ENCODE data around the gene S100A16.
"Not testable (repeated sequence)": the region's sequence is repeated elsewhere in the genome, so short reads cannot be mapped to it uniquely, and the experiment has no call there.

S100A16 gene

DNA sequence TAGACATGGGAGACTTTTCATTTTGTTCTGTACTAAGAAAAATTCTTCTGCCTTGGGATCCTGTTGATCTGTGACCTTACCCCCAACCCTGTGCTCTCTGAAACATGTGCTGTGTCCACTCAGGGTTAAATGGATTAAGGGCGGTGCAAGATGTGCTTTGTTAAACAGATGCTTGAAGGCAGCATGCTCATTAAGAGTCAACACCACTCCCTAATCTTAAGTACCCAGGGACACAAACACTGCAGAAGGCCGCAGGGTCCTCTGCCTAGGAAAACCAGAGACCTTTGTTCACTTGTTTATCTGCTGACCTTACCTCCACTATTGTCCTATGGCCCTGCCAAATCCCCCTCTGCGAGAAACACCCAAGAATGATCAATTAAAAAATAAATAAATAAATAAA is 29.4 kb downstream of the S100A16 start:
- not testable (repeated sequence) for DNase-seq

GRCh38 chr1:153582836-153583235 is 30.1 kb downstream of the S100A16 start:
- DNase-seq, result not testable (repeated sequence)

- DNase-seq, result no peak
Measured at GRCh38 chr1:153578936-153579335, 34.0 kb downstream of the S100A16 start.

- no peak for DNase-seq
Measured at GRCh38 chr1:153578490-153578889, 34.4 kb downstream of the S100A16 start.

- no peak for DNase-seq
Measured at GRCh38 chr1:153577624-153578051, 35.3 kb downstream of the S100A16 start.

- DNase-seq, result no peak
Measured at GRCh38 chr1:153577138-153577537, 35.8 kb downstream of the S100A16 start.

DNA sequence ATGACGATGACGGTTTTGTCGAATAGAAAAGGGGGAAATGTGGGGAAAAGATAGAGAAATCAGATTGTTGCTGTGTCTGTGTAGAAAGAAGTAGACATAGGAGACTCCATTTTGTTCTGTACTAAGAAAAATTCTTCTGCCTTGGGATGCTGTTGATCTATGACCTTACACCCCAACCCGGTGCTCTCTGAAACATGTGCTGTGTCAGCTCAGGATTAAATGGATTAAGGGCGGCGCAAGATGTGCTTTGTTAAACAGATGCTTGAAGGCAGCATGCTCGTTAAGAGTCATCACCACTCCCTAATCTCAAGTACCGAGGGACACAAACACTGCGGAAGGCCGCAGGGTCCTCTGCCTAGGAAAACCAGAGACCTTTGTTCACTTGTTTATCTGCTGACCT is 37.4 kb downstream of the S100A16 start:
- not testable (repeated sequence) for DNase-seq

DNA sequence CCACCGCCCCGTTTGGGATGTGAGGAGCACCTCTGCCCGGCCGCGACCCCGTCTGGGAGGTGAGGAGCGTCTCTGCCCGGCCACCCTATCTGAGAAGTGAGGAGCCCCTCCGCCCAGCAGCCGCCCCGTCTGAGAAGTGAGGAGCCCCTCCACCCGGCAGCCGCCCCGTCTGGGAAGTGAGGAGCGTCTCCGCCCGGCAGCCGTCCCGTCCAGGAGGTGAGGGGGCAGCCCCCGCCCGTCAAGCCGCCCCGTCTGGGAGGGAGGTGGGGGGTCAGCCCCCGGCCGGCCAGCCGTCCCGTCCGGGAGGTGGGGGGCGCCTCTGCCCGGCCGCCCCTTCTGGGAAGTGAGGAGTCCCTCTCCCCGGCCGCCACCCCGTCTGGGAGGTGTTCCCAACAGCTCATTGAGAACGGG is 37.9 kb downstream of the S100A16 start:
- DNase-seq, result not testable (repeated sequence)

DNA sequence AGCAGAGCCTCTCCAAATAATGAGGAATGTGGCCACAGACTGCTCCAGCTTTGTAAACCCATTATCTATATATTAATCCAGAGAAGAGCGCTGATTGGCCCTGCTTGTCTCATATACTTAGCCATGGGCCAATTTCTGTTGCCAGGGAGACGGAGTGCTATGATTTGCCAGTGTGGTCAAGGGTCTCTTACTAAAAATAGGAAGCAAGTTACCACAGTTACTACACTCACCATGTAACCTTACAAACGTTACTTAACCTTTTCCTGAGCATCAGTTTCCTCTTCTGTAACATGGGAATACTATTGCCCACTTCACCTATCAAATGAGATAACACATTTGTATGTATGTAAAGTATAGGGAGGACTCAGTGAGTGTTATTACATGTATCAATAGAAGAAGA is 39.6 kb downstream of the S100A16 start:
- no peak for DNase-seq

- peak; percentile 43 to 52 for DNase-seq
Measured at GRCh38 chr1:153572569-153573015, 40.3 kb downstream of the S100A16 start.

DNA sequence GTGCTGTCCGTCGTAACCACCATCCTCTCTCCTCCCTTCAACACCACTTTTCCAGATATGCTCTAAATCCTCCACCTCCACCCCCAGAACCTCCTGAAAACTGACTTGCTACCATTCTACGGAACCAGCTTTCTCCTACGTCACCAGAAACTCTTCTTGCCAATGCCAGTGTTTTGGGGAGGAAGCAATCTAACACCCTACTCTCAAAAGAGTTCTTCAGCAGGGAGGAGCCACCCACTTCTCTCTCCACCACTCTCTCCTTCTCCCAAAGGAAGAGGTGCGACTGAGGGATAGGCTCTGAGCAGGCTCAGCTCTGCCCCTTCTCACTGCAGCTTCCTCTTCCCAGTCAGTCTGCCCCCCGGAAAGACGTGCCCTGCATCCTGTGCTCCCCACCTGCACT is 41.2 kb downstream of the S100A16 start:
- DNase-seq, result no peak

DNA sequence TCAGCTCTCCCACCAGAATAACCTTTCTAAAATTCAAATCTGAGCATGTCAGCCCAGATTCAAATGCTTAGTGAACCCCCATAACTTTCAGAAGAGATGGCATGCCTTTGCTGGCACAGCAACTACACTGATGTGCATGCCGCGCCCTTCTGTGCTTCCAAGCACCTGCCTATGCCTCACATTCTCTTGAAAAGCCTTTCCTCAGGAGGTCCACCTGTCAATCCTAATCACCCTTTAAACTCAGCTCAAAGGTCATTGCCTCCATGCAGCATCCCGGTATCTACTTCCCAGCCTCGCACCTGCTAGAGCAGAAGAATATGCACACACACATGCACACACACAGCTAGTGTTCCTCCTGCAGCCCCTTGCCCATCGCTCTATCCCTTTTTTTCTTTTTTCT is 42.1 kb downstream of the S100A16 start:
- DNase-seq, result no peak

DNA sequence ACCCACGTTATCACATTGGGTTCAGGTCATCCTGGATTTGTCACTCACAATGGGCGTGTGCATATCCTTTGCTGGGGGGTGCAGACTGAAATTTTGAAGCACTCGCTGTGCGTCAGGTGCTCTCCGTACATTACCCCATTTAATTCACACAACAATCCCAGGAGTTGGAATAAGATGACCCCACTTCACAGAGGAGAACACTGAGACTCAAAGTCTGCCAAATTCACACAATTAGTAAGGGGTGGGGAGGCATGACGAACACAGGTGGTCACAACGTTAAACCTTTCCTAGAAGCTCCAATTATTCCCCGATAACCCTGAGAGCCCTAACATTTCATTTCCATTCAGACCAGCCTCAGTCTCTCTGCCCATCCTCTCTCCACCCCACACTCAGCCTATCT is 43.5 kb downstream of the S100A16 start:
- DNase-seq, result no peak

GRCh38 chr1:153568367-153569099 is 44.4 kb downstream of the S100A16 start:
- peak; percentile 72 to 76 for DNase-seq

- peak; percentile 30 to 62 for DNase-seq
Measured at GRCh38 chr1:153567621-153568366, 45.1 kb downstream of the S100A16 start.

DNA sequence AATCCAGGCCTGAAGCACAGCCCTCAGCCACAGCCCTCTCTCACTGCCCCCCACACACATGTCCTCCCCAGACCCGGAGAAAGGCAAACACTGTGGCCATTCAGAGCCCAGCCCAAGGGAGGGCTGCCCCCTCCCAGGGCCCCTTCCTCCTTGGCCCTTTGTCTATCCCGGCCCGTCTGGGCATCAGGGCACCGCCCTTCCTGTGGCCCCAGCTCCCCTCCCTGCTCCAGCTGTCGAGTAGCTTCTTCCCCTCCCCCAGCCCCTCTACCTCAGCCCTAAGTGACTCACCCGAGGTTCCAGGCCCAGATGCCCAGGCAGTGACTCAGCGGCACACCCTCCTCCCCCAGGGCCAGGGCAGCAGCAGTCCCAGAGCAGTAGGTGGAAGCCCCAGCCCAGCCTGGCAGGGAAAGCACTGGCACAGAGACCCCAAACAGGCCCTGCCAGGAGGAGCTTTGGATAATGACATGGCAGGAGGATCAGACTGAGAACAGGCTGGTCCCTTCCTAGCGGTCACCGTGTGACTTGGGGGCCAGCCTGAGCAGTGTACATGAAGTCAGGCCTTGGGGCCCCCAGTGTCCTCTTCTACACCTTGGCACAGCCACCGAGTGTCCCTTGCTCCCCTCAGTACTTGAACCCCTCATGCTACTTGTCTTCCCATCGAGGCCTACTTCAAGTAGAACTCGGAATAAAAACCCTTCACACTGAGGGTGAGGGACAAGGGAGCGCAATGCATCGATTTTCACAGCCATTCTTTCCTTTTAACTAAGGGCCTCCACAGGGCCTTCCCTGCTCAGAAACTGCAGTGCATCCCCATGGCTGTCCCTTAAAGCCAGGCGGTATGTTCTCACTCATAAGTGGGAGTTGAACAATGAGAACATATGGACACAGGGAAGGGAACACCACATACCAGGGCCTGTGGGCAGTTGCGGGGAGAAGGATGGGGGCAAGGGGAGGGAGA is 46.2 kb downstream of the S100A16 start:
- DNase-seq, result peak; percentile 79 to 94

GRCh38 chr1:153565529-153566374 is 47.2 kb downstream of the S100A16 start, which contains the start of gene S100A2:
S100A2 (minus strand) TSS chr1:153565844; CDS start chr1:153563877, 1,967 bp downstream.
- DNase-seq, result peak; percentile 47 to 68

- DNase-seq, result no peak
Measured at GRCh38 chr1:153563991-153564390, 48.9 kb downstream of the S100A16 start.

DNA sequence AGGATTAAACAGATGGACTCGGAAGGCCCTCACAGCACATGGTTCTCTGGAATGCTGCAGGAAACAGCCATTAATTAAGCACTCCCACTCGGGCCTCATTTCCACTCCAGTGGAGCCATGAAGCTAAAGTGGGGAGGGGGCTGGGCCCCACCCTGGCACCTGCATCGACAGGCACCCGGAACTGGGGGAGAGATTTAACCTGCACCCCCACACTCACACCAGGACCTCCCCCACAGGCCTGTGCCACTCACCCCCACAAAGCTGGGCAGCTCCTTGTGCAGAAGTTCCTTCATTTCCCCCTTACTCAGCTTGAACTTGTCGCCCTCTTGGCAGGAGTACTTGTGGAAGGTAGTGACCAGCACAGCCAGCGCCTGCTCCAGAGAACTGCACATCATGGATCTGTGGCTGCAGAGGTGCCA is 49.4 kb downstream of the S100A16 start:
- DNase-seq, result no peak

DNA sequence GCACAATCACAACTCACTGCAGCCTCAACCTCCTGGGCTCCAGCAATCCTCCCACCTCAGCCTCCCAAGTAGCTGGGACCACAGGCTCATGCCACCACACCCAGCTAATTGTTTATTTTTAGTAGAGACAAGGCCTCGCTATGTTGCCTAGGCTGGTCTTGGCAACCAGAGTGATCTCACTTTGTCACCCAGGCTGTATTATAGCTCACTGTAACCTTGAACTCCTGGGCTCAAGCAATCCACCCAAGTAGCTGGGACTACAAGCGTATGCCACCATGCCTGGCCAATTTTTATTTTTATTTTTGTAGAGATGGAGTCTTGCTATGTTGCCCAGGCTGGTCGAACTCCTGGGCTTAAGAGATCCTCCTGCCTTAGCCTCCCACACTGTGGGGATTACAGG is 50.9 kb downstream of the S100A16 start:
- not testable (repeated sequence) for DNase-seq

- no peak for DNase-seq
Measured at GRCh38 chr1:153561466-153561985, 51.4 kb downstream of the S100A16 start.

Data from stimulated activated CD4-positive, alpha-beta T cell treated with anti-CD3 and anti-CD28 coated beads, Interleukin-4, amount 100 ng/mL, for 4 hours (primary cell).